GM12891 (cell line): Measurements from ENCODE around the gene IVNS1ABP.

ENCODE experiments used
- POLR2A ChIP-seq: IDR thresholded peaks from 2 replicates; pipeline ENCODE4 v1.6.1; 2011; ENCODE audit warnings: low read depth, low read length, control low read depth
- POU2F2 ChIP-seq: IDR thresholded peaks from 2 replicates; pipeline ENCODE4 v1.6.1; 2011; ENCODE audit warnings: low read depth, mild to moderate bottlenecking, control low read depth, low read length, moderate library complexity
- SPI1 ChIP-seq: IDR thresholded peaks from 2 replicates; pipeline ENCODE4 v1.6.1; 2011; ENCODE audit warnings: low read depth, low read length, control low read depth
- TAF1 ChIP-seq: IDR thresholded peaks from 2 replicates; pipeline ENCODE4 v1.6.1; 2011; ENCODE audit warnings: low read depth, low read length, control low read depth

DNA sequence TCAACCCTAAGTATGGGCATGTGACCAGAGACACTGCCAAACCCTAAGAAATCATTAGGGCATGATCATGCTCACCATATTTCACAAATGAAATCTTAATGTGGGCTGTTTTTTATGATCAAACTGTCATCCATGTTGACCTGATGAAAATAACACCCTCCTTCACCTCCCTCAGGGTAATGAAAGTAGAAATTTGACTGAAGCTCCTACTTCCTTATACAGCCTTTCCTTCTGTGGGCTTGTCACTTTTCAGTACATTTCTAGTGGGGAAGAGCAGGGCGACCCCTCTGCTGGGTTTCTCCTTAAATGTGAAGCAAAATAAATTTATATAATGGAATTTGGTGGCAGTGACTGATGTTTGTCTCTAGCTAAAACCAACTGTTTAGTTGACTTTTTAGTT is 25.9 kb downstream of the IVNS1ABP start:
- TF ChIP-seq POLR2A (no peak), TAF1 (no peak), POU2F2 (no peak), SPI1 (0 out of 2 replicates have a peak, but pooled peaks have one; percentile 14)
